Stimulated activated CD4-positive, alpha-beta T cell treated with anti-CD3 and anti-CD28 coated beads, Interleukin-12 subunit alpha, Interleukin-12 subunit beta, amount 100 ng/mL, for 4 hours (primary cell): ENCODE results near the gene FCN3.

Experiments
- DNase-seq: peaks from one replicate; pipeline ENCODE4 v3.0.0-alpha.2; 2020

FCN3 gene

GRCh38 chr1:27377760-27378495 lies 3.3 kb upstream of the FCN3 start:
- no peak for DNase-seq

GRCh38 chr1:27372808-27373690 lies 1.6 kb downstream of the FCN3 start:
- no peak for DNase-seq

GRCh38 chr1:27372022-27372807 lies 2.4 kb downstream of the FCN3 start:
- no peak for DNase-seq

GRCh38 chr1:27368869-27369582 lies 5.6 kb downstream of the FCN3 start:
- DNase-seq = no peak

GRCh38 chr1:27367160-27367650 lies 7.4 kb downstream of the FCN3 start:
- no peak for DNase-seq

GRCh38 chr1:27366411-27367159 lies 8.0 kb downstream of the FCN3 start, which contains the start of gene MAP3K6:
Gene MAP3K6 (minus strand): TSS chr1:27366961. CDS start chr1:27366597, 364 bp downstream.
- peak; percentile 45 for DNase-seq

GRCh38 chr1:27366113-27366410 lies 8.6 kb downstream of the FCN3 start:
- peak; percentile 71 for DNase-seq

- peak; percentile 78 for DNase-seq
Observed at GRCh38 chr1:27365372-27366112, 9.1 kb downstream of the FCN3 start.

GRCh38 chr1:27364696-27365371 lies 9.8 kb downstream of the FCN3 start:
- DNase-seq = no peak

GRCh38 chr1:27363766-27364695 lies 10.6 kb downstream of the FCN3 start:
- DNase-seq = no peak

- no peak for DNase-seq
Observed at GRCh38 chr1:27361553-27361952, 13.1 kb downstream of the FCN3 start.

GRCh38 chr1:27361044-27361402 lies 13.6 kb downstream of the FCN3 start:
- DNase-seq = no peak

- peak; percentile 45 for DNase-seq
Observed at GRCh38 chr1:27360159-27361043, 14.2 kb downstream of the FCN3 start.

GRCh38 chr1:27359822-27360158 lies 14.8 kb downstream of the FCN3 start:
- no peak for DNase-seq

GRCh38 chr1:27358928-27359313 lies 15.7 kb downstream of the FCN3 start:
- no peak for DNase-seq

- no peak for DNase-seq
Observed at GRCh38 chr1:27358038-27358927, 16.3 kb downstream of the FCN3 start.

- peak; percentile 76 for DNase-seq
Observed at GRCh38 chr1:27357281-27358037, 17.2 kb downstream of the FCN3 start.
